Cortex of kidney (tissue), 1 donor: Measurements from ENCODE around the gene BCAS3.
"Not testable (repeated sequence)": the region's sequence is repeated elsewhere in the genome, so short reads cannot be mapped to it uniquely, and the experiment has no call there.

Experiments used
- DNase-seq: peaks from one replicate; lab custom pipeline; 2025; lab: John Stamatoyannopoulos, UW

The BCAS3 gene

GRCh38 chr17:60674637-60675036, 3.0 kb upstream of the BCAS3 start:
- DNase-seq: not testable (repeated sequence)

- no peak for DNase-seq
Measured at GRCh38 chr17:60675997-60676396, 1.7 kb upstream of the BCAS3 start.

DNA sequence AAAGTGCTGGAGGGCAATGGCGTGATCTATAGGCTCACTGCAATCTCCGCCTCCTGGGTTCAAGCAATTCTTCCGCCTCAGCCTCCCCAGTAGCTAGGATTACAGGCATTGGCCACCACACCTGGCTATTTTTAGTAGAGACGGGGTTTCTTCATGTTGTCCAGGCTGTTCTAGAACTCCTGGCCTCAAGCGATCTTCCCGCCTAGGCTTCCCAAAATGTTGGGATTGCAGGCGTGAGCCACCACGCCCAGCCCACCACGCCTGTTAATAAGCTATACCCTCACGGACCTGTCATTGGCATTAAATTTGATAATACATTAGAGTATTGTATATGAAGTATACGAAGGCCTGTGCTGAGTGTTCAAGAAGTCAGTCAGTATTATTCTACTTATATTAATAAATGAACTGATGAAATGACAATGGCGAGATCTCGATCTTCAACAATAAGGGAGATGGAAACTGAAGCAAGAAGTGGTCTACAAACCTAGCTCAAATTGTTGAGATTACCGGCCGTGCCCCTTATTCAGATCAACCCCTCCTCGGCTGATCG, 818 bp upstream of the BCAS3 start:
- no peak for DNase-seq

DNA sequence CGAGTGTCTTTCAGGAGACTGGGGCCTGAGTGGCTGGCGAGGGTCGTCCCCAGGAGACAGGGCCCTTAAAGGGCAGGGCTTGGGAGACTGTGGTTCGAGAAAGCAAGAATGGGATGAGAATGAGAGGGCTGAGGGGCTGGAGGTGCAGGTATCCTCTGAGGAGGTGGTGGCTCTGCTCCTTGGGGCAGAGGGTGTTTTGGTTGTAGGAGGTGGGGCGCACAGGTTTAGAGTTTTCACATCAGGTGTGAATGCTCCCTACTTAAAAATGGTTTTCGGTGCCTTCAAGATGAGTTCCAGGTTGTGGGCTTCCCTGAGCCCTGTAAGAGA, 430 bp downstream of the BCAS3 start:
- no peak for DNase-seq

GRCh38 chr17:60679287-60679686, 1.6 kb downstream of the BCAS3 start:
- DNase-seq: no peak

- DNase-seq: no peak
Measured at GRCh38 chr17:60680754-60681153, 3.1 kb downstream of the BCAS3 start.

- no peak for DNase-seq
Measured at GRCh38 chr17:60685437-60685836, 7.8 kb downstream of the BCAS3 start.

DNA sequence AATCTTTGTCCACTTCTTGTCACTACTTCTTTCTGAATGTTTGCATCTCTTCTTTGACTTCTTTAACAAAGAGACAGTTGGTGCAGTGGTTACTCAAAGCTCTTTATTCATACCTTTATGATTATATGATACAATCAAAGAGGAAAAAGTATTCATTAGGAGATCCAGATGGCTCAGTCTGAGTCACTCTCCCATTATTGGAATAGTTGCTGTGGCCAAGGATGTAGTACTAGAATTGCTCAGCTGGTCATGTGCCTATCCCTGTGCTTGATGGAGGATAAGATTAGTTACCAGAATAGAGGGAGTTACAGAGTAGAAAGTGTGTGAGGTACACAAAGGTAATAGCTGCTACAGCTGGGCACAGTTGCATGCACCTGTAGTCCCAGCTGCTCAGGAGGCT, 18.3 kb downstream of the BCAS3 start:
- no peak for DNase-seq

- no peak for DNase-seq
Measured at GRCh38 chr17:60699090-60699489, 21.4 kb downstream of the BCAS3 start.

- DNase-seq: no peak
Measured at GRCh38 chr17:60704170-60704569, 26.5 kb downstream of the BCAS3 start.

GRCh38 chr17:60712675-60713074, 35.0 kb downstream of the BCAS3 start:
- no peak for DNase-seq

- DNase-seq: no peak
Measured at GRCh38 chr17:60713608-60714007, 36.0 kb downstream of the BCAS3 start.

DNA sequence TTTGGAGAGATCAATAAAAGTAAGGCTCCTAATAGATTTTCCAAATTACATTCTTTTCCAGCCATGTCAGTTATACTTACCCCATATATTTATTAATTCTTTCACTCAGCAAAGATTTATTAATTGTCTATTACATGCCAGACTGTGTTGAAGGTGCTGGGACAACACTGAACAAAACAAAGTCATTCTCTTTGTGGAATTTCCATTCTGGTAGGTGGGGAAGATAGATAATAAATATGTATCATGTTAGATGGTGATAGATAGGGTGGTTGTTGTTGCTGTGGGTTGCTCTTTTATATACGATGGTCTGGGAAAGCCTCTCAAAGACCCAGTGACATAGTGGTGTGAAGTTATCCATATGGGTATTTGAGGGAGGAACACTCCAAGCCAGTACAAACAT, 39.1 kb downstream of the BCAS3 start:
- DNase-seq: no peak

DNA sequence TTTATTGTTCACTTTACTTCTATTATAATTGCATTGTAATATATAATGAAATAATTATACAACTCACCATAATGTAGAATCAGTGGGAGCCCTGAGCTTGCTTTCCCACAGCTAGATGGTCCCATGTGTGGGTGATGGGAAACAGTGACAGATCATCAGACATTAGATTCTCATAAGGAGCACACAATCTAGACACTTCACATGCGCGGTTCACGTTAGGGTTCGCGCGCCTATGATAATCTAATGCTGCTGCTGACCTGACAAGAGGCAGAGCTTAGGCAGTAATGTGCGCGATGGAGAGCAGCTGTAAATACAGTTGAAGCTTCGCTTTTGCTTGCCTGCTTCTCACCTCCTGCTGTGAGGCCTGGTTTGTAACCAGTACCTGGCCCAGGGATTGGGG, 40.2 kb downstream of the BCAS3 start:
- no peak for DNase-seq

GRCh38 chr17:60720763-60721531, 43.3 kb downstream of the BCAS3 start:
- no peak for DNase-seq

GRCh38 chr17:60724647-60725046, 47.0 kb downstream of the BCAS3 start:
- DNase-seq: no peak

GRCh38 chr17:60729854-60730253, 52.2 kb downstream of the BCAS3 start:
- no peak for DNase-seq

GRCh38 chr17:60730273-60730672, 52.6 kb downstream of the BCAS3 start:
- no peak for DNase-seq

DNA sequence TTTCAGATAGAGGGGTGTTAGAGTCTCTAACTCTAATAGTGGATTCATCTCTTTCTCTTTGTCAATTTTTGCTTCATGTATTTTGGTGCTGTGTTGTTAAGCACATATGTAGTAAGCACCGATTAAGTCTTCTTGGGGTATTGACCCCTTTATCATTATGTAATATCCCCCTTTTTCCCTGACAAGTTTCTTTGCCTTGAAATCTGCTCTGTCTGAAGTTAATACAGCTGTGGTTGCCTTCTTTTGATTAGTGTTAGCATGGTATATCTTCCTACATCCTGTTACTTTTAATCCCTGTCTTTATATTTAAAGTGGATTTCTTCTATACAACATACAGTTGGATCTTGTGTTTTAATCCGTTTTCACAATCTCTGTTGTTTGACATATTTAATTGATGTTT, 60.6 kb downstream of the BCAS3 start:
- no peak for DNase-seq

DNA sequence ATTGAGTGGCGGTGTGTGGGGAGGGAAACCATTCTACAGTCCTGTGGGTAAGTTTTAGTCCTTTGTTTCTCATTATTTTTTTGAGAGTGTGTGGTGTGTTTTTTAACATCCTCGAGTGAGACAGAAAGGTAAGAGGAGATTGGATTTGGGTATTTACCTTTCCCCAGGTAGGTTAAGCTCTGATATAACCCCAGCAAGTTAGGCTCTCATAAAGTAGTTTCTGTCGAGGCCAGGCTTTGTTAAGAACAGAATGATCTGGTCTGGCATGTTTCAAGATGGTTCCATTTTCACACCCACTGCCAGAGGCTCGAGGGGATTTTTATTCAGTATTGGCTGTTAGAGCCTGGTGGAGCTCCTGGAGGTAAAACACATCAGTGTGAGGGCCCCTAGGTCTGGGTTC, 62.9 kb downstream of the BCAS3 start:
- no peak for DNase-seq

DNA sequence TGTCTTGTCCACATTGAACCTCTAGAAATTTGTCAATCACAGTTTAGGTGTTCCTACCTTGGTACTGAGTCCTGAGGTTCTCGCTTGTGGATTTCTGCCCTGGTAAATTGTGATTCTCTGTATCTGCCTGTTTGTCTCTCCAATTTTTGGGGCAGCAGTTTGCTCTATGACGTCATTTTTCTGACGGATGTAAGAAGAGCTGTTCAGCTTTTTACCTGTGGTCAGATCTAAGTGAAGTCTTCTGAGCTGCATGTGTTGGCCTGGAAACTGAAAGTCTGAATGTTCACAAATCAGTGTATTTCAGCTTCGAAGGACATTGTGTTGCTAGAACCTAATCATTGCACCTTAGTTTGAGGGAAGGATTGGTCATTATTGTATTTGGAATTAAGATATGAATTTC, 63.4 kb downstream of the BCAS3 start:
- DNase-seq: no peak

DNA sequence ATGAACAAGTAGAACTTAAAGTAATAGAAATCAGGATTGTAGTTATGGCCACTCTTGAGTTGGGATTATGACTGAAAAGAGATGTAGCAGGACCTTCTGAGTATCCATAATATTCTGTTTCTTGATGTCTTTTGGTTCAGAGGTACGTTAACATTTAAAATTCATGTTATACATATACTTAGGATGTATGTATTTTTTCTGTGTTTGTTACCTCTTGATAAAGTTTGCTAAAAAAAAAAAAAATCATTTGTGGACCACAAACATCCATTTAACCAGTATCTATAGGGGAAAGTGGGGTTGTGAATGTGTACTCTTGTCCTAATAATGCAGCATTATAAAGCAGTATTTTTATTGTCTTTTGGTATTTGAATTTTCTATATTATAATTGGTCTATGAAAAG, 65.6 kb downstream of the BCAS3 start:
- no peak for DNase-seq

GRCh38 chr17:60743799-60744198, 66.1 kb downstream of the BCAS3 start:
- no peak for DNase-seq

DNA sequence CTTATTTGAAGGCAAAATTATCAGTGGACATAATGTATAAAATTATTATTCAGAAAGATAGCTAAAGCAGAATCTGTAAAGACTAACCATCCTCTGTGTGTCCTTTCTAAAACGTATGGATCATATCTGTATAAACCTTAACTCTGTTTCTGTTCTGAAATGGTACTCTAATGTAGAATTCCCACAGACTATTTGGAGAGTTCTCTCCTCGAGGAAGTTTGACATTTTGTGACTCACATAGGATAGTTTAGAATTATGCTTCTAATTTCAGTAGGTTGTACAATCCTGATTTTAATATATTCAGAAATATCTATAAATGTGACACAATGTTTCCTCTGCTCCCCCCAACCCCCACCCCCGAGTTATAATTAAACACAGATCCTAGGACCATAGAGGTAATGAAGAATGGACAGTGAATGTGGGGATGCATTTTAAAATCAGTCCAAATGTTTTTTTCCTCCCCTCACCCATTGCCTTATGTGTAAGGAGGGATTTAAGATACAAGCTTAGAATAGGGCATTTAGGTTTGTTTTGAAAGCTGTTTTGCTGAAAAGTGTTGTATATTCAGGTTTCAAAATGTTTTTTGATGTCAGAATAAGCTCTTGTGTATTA, 66.8 kb downstream of the BCAS3 start:
- DNase-seq: no peak
